ENCODE measurements around the gene NFIB. TPM values are rescaled to one million over a fixed set of nuclear protein-coding genes. Genes with fewer than 3 reads are reported as not detected.

NFIB gene
- total RNA-seq, 1 donor from 2014 or later: 0.30 TPM

- H3K9ac ChIP-seq: no peak overlapping the region
- H4K20me1 ChIP-seq (ENCODE audit: low read depth): no peaks in the 10 kb centered on the region
- no peaks in the 10 kb centered on the region for H3K36me3 ChIP-seq
- H3K9me3 ChIP-seq (ENCODE audit: low read depth): no peaks in the 10 kb centered on the region
- H3K4me2 ChIP-seq: no peak overlapping the region
- H3K79me2 ChIP-seq (ENCODE audit: low read depth): no peaks in the 10 kb centered on the region
- Mint-ChIP-seq H3K4me1 (peaks cover 23% of the 10 kb centered on the region), H3K27me3 (ENCODE audit: insufficient read depth, low read depth) (peaks cover 3% of the 10 kb centered on the region), H3K4me3 (no peak overlapping the region), H3K9me3 (no peaks in the 10 kb centered on the region), H3K36me3 (no peaks in the 10 kb centered on the region), H3K27ac (no peak overlapping the region)
- H2AFZ ChIP-seq (replicated peaks): peak overlapping the region; percentile 66
- H3F3A ChIP-seq (ENCODE audit: low read depth): no peaks in the 10 kb centered on the region
- H3K4me1 ChIP-seq: peaks cover 11% of the 10 kb centered on the region
- H3K27me3 ChIP-seq: no peaks in the 10 kb centered on the region
- TF ChIP-seq EZH2 (IDR thresholded peaks at IDR 0.05) (no peak), EZH2phosphoT487 (IDR thresholded peaks at IDR 0.05) (no peak), CTCF (IDR thresholded peaks at IDR 0.05) (no peak)
- H3K27ac ChIP-seq: no peak overlapping the region
- DNase-seq (ENCODE audit: low spot score): no peak
- no peak overlapping the region for H3K4me3 ChIP-seq
Observed at GRCh38 chr9:14098486-14099180, 215.3 kb downstream of the NFIB start.

DNA sequence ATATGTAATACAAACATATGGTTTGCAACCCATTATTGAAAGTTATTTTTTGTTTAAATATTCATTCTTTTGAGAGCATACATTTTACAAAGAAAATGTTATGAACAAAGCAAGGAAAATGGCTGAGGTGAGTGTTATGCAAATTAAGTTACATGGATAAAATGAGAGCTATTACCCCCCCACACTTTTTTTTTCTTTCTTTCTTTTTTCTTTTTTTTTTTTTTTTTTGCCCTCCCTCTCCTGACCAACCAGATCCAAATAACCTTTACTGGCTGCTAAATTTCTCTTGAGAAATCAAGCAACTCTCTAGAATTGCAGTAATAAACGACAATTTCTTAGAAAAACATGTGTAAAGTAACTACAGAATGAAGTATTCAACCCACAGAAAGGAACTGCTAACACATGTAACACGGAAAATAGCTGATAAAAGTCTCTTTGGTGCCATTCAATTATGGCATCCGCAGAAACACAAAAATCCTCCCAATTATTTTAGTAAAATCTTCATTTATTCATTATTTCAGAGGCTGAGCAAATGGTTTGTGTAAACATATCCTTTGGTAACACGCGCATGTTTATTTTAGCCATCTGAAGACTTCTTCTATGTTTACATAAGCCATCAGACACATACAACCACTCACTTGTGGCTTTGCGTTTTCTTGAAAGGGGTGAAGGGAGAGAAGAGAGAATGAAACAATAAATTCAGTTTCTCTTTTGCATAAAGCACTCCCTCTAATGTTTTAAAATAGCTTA is 216.1 kb downstream of the NFIB start:
- Mint-ChIP-seq H3K27ac (no peak overlapping the region), H3K36me3 (no peaks in the 10 kb centered on the region)
- no peak overlapping the region for H3K27ac ChIP-seq

GRCh38 chr9:14097215-14097614 is 216.7 kb downstream of the NFIB start:
- Histone ChIP-seq H3K9ac (no peak overlapping the region), H3K9me3 (ENCODE audit: low read depth) (no peaks in the 10 kb centered on the region), H2AFZ (replicated peaks) (no peak overlapping the region), H3K4me2 (no peak overlapping the region), H3K36me3 (no peaks in the 10 kb centered on the region), H3K27ac (no peak overlapping the region), H3K4me1 (peaks cover 11% of the 10 kb centered on the region), H3F3A (ENCODE audit: low read depth) (no peaks in the 10 kb centered on the region), H4K20me1 (ENCODE audit: low read depth) (no peaks in the 10 kb centered on the region), H3K79me2 (ENCODE audit: low read depth) (no peaks in the 10 kb centered on the region), H3K4me3 (no peak overlapping the region), H3K27me3 (no peaks in the 10 kb centered on the region)
- DNase-seq (ENCODE audit: low spot score): no peak
- no peak overlapping the region for H3K27ac Mint-ChIP-seq
- no peak overlapping the region for H3K4me3 Mint-ChIP-seq
- TF ChIP-seq CTCF (IDR thresholded peaks at IDR 0.05) (no peak), EZH2 (IDR thresholded peaks at IDR 0.05) (no peak), EZH2phosphoT487 (IDR thresholded peaks at IDR 0.05) (no peak)
- no peaks in the 10 kb centered on the region for H3K9me3 Mint-ChIP-seq
- H3K27me3 Mint-ChIP-seq (ENCODE audit: insufficient read depth, low read depth): peaks cover 3% of the 10 kb centered on the region
- no peaks in the 10 kb centered on the region for H3K36me3 Mint-ChIP-seq
- H3K4me1 Mint-ChIP-seq: peaks cover 23% of the 10 kb centered on the region

More for the DNA sequence above, 216.1 kb downstream of the NFIB start:
- Histone ChIP-seq H3K27me3 (no peaks in the 10 kb centered on the region), H3K4me2 (no peak overlapping the region), H2AFZ (replicated peaks) (no peak overlapping the region), H3K79me2 (ENCODE audit: low read depth) (no peaks in the 10 kb centered on the region), H3F3A (ENCODE audit: low read depth) (no peaks in the 10 kb centered on the region), H3K4me3 (no peak overlapping the region), H4K20me1 (ENCODE audit: low read depth) (no peaks in the 10 kb centered on the region), H3K4me1 (peaks cover 11% of the 10 kb centered on the region), H3K36me3 (no peaks in the 10 kb centered on the region), H3K9ac (no peak overlapping the region), H3K9me3 (ENCODE audit: low read depth) (no peaks in the 10 kb centered on the region)
- peaks cover 3% of the 10 kb centered on the region for H3K27me3 Mint-ChIP-seq (ENCODE audit: insufficient read depth, low read depth)
- H3K4me1 Mint-ChIP-seq: peaks cover 23% of the 10 kb centered on the region
- H3K9me3 Mint-ChIP-seq: no peaks in the 10 kb centered on the region
- no peak for DNase-seq (ENCODE audit: low spot score)
- no peak for TF ChIP-seq CTCF (IDR thresholded peaks at IDR 0.05)
- TF ChIP-seq EZH2phosphoT487 (IDR thresholded peaks at IDR 0.05): no peak
- no peak for TF ChIP-seq EZH2 (IDR thresholded peaks at IDR 0.05)
- H3K4me3 Mint-ChIP-seq: no peak overlapping the region
